NCI-H2196 (cell line): ENCODE data around the gene ADIPOQ.
"Not testable (repeated sequence)": the region's sequence is repeated elsewhere in the genome, so short reads cannot be mapped to it uniquely, and the experiment has no call there.

Source experiments
- DNase-seq: peaks from one replicate; lab custom pipeline; 2025; ENCODE audit not compliant: unreplicated experiment; lab: John Stamatoyannopoulos, UW

Gene ADIPOQ

DNA sequence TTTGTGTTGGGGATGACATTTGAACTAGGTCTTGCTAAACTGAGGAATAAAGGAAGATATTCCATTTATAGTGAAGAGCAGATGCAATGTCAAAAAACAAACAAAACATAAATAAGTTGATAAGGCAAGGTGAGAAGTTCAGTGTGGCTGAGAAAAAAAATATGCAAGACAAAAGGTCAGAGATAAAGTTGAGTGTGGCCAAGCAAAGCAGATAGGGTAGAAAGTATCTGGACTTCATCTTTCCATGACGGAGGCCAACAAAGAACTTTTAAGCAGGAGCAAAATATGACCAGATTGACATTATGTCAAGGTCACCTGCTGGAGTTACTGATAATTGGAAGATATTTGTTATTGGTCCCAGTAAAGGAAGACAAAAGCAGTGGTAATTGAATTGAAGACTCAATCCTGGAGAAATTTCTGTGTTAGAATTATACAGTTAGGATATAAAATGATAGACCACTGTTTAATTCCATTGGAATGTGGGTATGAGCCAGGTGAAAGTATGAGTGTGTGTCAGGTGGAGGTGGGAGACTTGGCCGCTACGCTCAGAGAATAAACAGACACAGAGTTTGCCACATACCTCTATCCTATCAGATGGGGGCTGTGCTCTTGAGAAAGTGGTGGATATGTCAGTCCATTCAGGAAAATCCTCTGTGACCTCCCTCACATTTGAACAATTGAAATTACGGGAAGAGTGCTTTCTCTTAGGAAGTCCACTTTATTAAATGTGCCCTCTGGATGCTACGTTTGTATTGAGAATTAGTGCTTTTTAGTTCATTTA, 28.1 kb downstream of the ADIPOQ start:
- no peak for DNase-seq

DNA sequence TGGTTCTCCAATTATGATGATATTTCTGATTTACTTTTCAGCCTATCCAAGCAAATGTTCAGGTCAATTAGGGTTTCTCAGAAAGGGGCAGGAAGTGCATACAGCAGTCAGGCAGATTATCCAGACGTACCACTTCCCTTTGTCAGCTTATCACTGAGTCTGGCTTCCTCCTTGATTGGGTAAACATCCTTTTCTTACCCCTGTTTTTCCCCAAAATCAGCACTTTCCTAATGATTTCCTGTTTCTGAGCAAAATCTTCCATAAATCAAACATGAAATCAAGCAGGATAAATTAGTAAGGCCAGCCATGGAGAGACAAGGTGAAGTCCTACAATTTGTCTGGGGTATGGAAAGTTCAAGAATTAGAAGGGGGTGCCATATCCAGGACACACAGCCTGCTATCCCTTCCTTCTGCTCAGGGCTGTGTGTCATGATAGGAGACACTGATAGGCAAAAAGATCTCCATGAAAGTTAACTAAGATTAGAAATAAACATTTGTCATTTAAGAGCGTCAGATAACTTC, 29.0 kb downstream of the ADIPOQ start:
- DNase-seq = no peak

GRCh38 chr3:186873796-186874195, 31.3 kb downstream of the ADIPOQ start:
- DNase-seq = not testable (repeated sequence)

- DNase-seq = not testable (repeated sequence)
These were observed 31.7 kb downstream of the ADIPOQ start for GRCh38 chr3:186874216-186874615.

- DNase-seq = not testable (repeated sequence)
These were observed 32.3 kb downstream of the ADIPOQ start for GRCh38 chr3:186874841-186875240.

DNA sequence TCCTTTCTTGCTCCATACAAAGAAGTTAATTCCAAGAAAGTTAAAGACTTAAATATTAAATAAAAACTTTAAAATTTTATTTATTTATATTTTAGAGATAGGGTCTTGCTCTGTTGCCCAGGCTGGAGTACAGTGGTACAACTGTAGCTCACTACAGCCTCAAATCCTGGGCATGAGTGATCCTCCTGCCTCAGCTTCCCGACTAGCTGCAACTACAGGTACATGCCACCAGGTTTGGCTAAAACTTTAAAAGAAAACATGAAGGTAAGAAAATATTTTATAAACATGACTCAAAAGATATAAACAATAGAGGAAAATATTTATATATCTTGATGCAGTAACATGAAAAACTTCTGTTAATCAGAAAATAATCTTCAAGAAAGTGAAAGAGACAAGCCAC, 33.2 kb downstream of the ADIPOQ start:
- no peak for DNase-seq

DNA sequence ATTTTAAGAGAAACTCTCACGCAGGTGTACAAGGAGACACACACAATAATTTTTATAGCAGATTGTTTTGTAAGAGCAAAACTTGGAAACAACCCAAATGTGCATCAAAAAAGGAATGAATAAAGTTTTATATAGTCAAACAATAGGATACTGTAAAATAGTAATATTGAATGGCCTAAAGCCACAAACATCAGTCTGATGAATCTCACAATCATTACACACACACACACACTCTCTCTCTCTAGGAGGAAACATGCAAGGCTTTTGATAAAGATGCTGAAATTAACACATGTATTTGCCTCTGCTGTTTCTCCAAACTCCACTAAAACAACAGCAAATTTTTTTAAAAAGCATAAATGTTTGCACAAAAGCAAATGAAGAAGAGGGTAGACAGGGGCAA, 37.3 kb downstream of the ADIPOQ start:
- DNase-seq = no peak

DNA sequence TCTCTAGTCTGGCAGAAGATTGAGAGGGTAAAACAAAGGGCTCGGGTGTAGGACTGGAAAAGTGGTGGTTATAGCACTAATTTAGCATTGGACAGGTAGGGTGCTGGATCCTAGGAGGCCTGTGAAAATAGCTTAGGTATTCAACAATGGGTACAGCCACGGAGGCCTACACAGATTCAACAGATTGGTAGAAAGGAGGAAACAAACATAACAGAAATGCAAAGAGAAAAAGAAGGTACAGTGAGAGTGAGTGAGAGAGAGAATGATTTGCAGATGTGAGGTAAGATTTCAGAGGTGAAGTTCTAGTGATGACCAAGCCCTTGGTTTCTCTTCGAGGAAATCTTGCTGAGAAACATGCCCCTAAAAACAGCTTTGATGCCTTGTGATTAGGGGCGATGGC, 37.9 kb downstream of the ADIPOQ start:
- DNase-seq = no peak

- DNase-seq = no peak
These were observed 39.6 kb downstream of the ADIPOQ start for GRCh38 chr3:186882150-186882524.

DNA sequence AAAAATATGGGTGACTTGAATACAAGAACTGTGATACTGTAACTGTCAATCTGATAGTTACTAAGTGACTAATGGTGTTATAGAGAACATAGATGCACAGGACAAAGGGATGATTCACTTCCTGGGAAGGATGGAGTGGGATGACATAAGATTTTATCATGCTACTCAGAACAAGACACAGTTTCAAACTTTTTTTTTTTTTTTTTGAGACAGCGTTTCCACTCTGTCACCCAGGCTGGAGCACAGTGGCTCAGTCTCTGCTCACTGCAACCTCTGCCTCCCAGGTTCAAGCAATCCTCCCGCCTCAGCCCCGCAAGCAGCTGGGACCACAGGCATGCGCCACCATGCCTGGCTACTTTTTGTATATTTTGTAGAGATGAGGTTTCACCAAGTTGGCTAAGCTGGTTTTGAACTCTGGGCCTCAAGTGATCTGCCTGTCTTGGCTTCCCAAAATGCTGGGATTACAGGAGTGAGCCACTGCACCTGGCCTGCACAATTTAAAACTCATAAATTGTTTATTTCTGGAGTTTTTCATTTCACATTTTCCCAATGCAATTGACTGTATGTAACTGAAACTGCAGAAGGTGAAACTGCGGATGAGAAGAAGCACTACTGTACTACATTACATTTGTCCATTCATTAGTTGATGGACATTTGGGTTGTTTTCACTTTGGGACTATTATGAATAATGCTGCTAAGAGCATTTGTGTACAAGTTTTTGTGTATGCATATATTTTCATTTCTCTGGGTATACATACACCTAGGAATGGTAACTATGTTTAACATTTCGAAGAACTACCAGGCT, 40.6 kb downstream of the ADIPOQ start:
- DNase-seq = no peak

DNA sequence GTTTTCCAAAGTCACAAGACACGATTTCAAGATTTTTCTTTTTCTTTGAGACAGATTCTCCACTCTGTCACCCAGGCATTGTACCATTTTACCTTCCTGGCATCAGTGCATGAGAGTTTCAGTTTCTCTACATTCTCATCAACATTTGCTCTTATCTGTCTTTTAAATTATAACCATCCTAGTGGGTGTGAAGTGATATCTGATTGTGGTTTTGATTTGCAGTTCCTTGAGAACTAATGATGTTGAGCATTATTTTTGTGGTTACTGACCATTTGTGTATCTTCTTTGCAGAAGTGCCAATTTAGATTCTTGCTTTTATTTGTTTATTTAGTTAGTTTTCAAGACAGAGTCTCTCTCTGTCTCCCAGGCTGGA, 41.2 kb downstream of the ADIPOQ start:
- DNase-seq = no peak

DNA sequence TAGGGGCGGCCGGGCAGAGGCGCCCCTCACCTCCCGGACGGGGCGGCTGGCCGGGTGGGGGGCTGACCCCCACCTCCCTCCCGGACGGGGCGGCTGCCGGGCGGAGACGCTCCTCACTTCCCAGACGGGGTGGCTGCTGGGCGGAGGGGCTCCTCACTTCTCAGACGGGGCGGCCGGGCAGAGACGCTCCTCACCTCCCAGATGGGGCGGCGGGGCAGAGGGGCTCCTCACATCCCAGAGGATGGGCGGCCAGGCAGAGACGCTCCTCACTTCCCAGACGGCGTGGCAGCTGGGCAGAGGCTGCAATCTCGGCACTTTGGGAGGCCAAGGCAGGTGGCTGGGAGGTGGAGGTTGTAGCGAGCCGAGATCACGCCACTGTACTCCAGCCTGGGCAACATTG, 42.4 kb downstream of the ADIPOQ start:
- DNase-seq = not testable (repeated sequence)

DNA sequence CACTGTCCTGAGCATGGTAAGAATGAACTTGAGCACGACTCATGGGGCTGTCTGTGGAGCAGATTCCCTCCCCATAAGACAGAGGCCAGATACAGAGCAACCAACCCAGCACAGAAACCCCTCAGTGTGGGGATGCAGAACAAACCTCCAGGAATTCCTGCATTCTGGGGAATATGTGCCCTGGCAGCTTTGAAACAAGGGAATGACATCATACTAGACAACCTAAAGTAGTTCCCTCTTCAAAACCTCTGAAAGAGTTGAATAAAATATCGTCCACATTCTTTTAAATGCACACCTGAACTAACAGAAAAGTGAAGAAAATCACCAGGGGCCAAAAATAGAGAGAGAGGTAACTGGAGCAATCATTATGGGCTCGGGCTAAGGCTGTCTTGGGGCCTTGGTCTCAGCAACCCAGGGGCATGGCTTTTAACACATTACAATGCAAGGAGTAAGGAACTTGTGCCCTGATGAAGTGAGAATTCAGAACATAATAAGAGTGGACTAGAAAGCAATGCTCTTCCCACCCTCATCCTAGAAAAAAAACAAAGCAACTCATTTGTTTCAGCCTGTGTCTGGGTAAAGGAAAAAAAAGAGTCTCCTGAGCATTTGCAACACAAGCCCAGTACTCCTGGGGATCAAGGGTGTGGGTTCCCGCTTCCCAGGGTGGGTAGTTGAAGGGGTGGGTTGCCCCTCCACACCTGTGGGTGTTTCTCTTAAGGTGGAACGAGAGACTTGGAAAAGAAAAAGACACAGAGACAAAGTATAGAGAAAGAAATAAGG, 43.9 kb downstream of the ADIPOQ start:
- no peak for DNase-seq

DNA sequence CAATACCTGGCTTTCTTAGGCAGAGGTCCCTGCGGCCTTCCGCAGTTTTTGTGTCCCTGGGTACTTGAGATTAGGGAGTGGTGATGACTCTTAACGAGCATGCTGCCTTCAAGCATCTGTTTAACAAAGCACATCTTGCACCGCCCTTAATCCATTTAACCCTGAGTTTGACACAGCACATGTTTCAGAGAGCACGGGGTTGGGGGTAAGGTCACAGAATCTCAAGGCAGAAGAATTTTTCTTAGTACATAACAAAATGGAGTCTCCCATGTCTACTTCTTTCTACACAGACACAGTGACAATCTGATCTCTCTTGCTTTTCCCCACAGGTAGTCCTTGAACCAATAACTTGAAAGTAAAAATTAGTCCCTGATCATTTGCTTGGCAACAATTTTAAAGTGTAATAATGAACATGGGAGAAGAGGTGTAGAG, 45.0 kb downstream of the ADIPOQ start:
- not testable (repeated sequence) for DNase-seq

DNA sequence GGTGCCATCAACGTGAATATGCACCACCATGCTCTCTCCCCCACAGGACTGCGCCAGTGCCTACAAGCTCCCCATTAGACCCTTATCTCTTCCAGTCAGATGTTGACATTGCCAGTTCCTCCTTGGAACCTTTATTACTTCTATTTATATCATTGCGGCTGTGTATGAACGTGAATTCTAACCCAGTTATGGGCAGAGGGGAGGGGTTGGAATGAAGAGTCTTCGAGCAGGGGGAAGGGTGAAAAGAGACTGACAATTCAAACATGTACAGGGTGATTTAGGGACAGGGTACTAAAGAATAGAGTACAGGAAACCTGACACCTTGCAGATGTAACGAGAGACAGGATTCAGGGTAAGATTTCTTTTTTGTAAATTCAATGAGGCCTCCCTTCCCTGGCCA, 46.1 kb downstream of the ADIPOQ start:
- no peak for DNase-seq

- DNase-seq = not testable (repeated sequence)
These were observed 47.2 kb downstream of the ADIPOQ start for GRCh38 chr3:186889698-186890097.

GRCh38 chr3:186890911-186891310, 48.4 kb downstream of the ADIPOQ start:
- DNase-seq = no peak

GRCh38 chr3:186893071-186893470, 50.6 kb downstream of the ADIPOQ start:
- DNase-seq = not testable (repeated sequence)

- no peak for DNase-seq
These were observed 52.9 kb downstream of the ADIPOQ start for GRCh38 chr3:186895406-186895805.

DNA sequence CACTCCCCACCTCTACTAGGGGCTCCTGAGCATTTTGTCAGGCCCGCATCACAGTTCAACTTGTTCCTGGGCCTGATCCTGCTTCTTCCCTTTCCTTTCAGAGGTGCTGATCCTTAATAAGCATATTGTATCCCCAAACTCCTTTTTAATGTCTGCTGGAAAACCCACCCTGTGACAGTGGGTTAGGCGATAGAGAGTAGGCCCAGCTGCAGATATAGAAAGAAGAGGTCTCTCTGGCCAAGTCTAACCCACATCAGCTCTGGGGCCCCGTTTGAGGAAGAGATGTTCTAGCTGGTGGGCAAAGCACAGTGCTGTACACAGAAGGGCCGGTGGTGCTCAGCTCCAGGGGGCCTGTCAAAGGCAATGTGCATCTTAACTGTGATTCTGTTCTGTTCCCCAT, 53.5 kb downstream of the ADIPOQ start:
- no peak for DNase-seq

- no peak for DNase-seq
These were observed 54.4 kb downstream of the ADIPOQ start for GRCh38 chr3:186896875-186897274.
